HUDEP-2 (cell line): ENCODE data around the gene ARL9.
A peak's percentile ranks its signal among the peaks of the same experiment; 100 is the strongest.

Experiments used
- DNase-seq, 76 experiments: peaks; one replicate each; lab custom pipeline; 2025; ENCODE audit not compliant: unreplicated experiment in 76 of 76; lab: John Stamatoyannopoulos, UW

Gene ARL9

GRCh38 chr4:56530269-56531148 is 24.9 kb downstream of the ARL9 start:
- peak; percentile 4 to 94 (median 82) for DNase-seq

GRCh38 chr4:56531149-56531770 is 25.7 kb downstream of the ARL9 start:
- no peak for DNase-seq

- DNase-seq: peak in 1 of 76 experiments; percentile 2
Measured at GRCh38 chr4:56531823-56532222, 26.2 kb downstream of the ARL9 start.

- no peak for DNase-seq
Measured at GRCh38 chr4:56532239-56532638, 26.6 kb downstream of the ARL9 start.

- no peak for DNase-seq
Measured at GRCh38 chr4:56535915-56536314, 30.3 kb downstream of the ARL9 start.

GRCh38 chr4:56537147-56537546 is 31.6 kb downstream of the ARL9 start:
- DNase-seq: no peak

GRCh38 chr4:56540826-56541225 is 35.2 kb downstream of the ARL9 start:
- no peak for DNase-seq

GRCh38 chr4:56544573-56545131 is 39.1 kb downstream of the ARL9 start:
- DNase-seq: peak in 74 of 76 experiments; percentile 7 to 89 (median 74)

GRCh38 chr4:56550642-56551041 is 45.1 kb downstream of the ARL9 start:
- no peak for DNase-seq

GRCh38 chr4:56551516-56551915 is 45.9 kb downstream of the ARL9 start:
- DNase-seq: no peak

- DNase-seq: no peak
Measured at GRCh38 chr4:56552273-56552672, 46.7 kb downstream of the ARL9 start.

GRCh38 chr4:56570041-56570440 is 64.5 kb downstream of the ARL9 start:
- DNase-seq: no peak
